GM23338 (cell line): Measurements from ENCODE around the gene FZD2.

Experiments
- ETS1 ChIP-seq: IDR thresholded peaks from 2 replicates; pipeline ENCODE4 v1.6.1; 2016; ENCODE audit warnings: antibody characterized with exemption
- EZH2 ChIP-seq: fragments of 200-600 bp; sonication (generic); IDR thresholded peaks from one replicate; pipeline ENCODE4 v1.8.0; 2017; ENCODE audit warnings: antibody characterized with exemption, mild to moderate bottlenecking, low read depth; ENCODE audit not compliant: unreplicated experiment
- EZH2phosphoT487 ChIP-seq: fragments of 200-600 bp; sonication (generic); IDR thresholded peaks from one replicate; pipeline ENCODE4 v1.8.1; 2018; ENCODE audit warnings: antibody characterized with exemption; ENCODE audit not compliant: unreplicated experiment
- POLR2AphosphoS5 ChIP-seq: IDR thresholded peaks from 2 replicates; pipeline ENCODE4 v1.6.1; 2016; ENCODE audit warnings: antibody characterized with exemption, low read depth
- TF ChIP-seq, protein P1 (sequence below), 2 experiments: fragments of 200-600 bp in 1 of 2; sonication (generic) in 1 of 2; conservative IDR thresholded peaks; 2 replicates each; pipeline versions ENCODE4 v1.5.1 to v1.6.1; 2016 to 2017; ENCODE audit warnings: antibody characterized with exemption in 2 of 2, low read depth in 2 of 2, mild to moderate bottlenecking in 2 of 2, moderate library complexity in 1 of 2
- TF ChIP-seq, protein P2 (sequence below): IDR thresholded peaks from one replicate; pipeline ENCODE4 v1.6.1; 2018; ENCODE audit warnings: antibody characterized with exemption; ENCODE audit not compliant: unreplicated experiment

DNA sequence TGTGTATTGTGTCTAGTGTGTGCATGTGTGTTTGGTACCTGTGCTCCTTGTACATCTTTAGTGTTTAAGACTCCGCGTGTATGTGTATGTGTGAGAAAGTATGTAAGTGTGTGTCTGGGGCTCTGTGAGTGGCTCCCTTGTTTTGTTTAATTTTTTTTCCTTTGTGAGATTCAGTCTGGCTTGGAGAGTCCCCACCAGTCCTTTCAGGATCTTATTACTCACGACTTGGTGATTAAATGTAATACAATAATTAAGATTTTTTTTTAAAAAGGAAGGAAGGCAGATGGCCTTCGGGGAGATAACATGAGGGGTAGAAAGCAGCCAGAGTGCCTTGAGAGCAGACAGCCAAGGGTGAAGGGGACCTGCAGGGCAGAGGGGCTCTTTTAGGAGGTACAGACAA is 33.9 kb downstream of the FZD2 start:
- TF ChIP-seq, protein P1, sequence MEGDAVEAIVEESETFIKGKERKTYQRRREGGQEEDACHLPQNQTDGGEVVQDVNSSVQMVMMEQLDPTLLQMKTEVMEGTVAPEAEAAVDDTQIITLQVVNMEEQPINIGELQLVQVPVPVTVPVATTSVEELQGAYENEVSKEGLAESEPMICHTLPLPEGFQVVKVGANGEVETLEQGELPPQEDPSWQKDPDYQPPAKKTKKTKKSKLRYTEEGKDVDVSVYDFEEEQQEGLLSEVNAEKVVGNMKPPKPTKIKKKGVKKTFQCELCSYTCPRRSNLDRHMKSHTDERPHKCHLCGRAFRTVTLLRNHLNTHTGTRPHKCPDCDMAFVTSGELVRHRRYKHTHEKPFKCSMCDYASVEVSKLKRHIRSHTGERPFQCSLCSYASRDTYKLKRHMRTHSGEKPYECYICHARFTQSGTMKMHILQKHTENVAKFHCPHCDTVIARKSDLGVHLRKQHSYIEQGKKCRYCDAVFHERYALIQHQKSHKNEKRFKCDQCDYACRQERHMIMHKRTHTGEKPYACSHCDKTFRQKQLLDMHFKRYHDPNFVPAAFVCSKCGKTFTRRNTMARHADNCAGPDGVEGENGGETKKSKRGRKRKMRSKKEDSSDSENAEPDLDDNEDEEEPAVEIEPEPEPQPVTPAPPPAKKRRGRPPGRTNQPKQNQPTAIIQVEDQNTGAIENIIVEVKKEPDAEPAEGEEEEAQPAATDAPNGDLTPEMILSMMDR (conservative IDR thresholded peaks at IDR 0.05; ENCODE audit: low read depth in 2 of 2) = no peak
- TF ChIP-seq POLR2AphosphoS5 = no peak
- TF ChIP-seq EZH2phosphoT487 = no peak
- no peak for TF ChIP-seq EZH2
- no peak for TF ChIP-seq ETS1
- TF ChIP-seq, protein P2, sequence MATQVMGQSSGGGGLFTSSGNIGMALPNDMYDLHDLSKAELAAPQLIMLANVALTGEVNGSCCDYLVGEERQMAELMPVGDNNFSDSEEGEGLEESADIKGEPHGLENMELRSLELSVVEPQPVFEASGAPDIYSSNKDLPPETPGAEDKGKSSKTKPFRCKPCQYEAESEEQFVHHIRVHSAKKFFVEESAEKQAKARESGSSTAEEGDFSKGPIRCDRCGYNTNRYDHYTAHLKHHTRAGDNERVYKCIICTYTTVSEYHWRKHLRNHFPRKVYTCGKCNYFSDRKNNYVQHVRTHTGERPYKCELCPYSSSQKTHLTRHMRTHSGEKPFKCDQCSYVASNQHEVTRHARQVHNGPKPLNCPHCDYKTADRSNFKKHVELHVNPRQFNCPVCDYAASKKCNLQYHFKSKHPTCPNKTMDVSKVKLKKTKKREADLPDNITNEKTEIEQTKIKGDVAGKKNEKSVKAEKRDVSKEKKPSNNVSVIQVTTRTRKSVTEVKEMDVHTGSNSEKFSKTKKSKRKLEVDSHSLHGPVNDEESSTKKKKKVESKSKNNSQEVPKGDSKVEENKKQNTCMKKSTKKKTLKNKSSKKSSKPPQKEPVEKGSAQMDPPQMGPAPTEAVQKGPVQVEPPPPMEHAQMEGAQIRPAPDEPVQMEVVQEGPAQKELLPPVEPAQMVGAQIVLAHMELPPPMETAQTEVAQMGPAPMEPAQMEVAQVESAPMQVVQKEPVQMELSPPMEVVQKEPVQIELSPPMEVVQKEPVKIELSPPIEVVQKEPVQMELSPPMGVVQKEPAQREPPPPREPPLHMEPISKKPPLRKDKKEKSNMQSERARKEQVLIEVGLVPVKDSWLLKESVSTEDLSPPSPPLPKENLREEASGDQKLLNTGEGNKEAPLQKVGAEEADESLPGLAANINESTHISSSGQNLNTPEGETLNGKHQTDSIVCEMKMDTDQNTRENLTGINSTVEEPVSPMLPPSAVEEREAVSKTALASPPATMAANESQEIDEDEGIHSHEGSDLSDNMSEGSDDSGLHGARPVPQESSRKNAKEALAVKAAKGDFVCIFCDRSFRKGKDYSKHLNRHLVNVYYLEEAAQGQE = no peak
